HG02623 (cell line): ENCODE data around the gene MCOLN2.
"Not testable (repeated sequence)": the region's sequence is repeated elsewhere in the genome, so short reads cannot be mapped to it uniquely, and the experiment has no call there.

Experiments
- ATAC-seq: cut with Tn5 transposase; IDR thresholded peaks from one replicate; pipeline ENCODE4 v1.9.1; 2021; ENCODE audit warnings: moderate library complexity; ENCODE audit not compliant: unreplicated experiment

MCOLN2 gene

DNA sequence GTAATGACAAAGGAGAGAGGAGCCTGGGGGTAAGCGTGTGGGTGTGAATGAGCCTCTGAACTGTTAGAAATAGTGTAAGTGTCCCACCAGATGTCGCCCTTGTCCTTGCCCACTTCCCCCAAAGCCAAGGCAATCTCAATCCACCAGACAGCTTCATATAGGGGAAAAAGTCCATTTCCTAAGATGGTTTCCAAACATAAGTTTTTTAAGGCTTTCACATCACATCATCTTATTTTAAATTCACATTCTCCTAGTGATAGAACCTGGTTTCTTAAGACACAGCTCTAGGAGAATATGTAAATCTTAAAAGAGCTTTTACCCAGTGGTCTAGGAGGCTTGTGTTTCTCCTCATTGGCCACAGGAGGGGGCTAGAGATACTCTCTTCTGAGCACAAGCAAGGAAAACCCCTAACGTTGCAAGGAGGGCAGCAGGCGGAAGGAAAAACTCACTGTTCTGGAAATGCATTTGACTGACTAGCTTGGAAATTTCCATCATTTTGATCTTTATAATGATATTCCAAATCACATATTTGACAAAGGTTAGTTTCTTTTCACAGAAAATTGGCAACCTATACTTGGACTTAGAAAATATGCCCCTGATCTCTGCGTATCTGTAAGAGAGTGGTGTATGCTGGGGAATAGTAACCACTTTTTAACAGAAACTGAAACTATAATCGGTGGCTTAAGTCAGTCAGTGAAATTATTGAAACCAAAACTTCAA lies 52.0 kb downstream of the MCOLN2 start:
- peak; percentile 79 for ATAC-seq

DNA sequence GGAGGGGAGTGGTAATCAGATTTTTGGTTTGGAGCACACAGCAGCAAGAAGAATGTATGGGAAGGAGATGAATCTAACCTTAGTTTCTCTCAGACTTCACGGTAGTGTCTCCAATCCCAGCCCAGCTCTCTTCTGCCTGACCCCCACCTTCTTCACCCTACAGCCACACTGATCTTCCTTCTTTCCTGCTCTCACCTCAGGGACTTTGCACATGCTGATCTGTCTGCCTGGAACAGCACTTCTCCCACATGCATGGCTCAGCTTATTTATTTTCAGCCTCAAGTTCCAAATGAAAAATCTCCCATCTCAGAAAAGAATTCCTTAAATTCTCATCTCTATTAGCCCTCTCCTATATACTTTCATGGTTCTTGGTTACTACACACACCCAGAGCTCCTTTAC lies 55.1 kb downstream of the MCOLN2 start:
- no peak for ATAC-seq

GRCh38 chr1:84940481-84940880 lies 56.4 kb downstream of the MCOLN2 start:
- ATAC-seq: no peak

GRCh38 chr1:84939761-84940160 lies 57.2 kb downstream of the MCOLN2 start:
- no peak for ATAC-seq

GRCh38 chr1:84939151-84939550 lies 57.8 kb downstream of the MCOLN2 start:
- ATAC-seq: no peak

- ATAC-seq: peak; percentile 64
Measured at GRCh38 chr1:84936116-84936810, 60.6 kb downstream of the MCOLN2 start.

GRCh38 chr1:84933011-84933611 lies 63.8 kb downstream of the MCOLN2 start:
- no peak for ATAC-seq

DNA sequence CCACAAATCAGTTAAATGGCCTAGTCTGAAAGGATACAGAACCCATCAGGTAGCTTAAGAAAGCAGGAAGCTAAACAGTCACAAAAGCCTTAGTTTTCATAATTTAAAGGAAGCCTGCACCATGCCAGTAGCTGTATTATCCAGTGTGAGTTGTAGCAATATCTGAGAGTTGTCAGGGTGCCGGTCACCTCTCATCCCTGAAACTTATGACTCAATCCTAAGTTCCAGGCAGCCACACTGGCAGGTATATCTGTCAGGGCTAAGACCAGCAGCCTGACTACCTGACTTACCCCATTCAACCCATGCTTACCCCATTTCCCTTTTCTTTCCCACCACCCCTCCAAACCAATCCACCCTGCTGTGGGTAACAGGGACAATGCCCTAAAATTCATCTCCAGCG lies 66.1 kb downstream of the MCOLN2 start:
- no peak for ATAC-seq

DNA sequence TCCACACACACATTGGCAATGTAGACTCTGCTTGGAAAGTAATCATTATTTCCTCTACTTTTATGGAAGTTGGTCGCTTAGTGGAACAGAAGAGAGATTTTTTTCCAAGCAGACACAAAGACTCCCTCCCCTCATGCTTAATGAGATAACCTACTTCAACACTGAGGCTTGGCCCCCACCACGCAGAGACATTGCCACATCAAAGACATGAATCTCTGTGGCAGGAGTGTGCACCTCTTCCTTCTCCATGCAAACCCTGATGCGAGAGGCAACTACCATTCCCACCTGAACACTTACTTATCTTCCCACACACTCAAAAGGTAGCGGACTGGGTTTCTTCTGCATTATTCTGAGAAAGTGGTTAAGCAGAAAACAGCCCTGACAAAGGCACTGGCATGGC lies 66.6 kb downstream of the MCOLN2 start:
- no peak for ATAC-seq

GRCh38 chr1:84929581-84929980 lies 67.3 kb downstream of the MCOLN2 start:
- ATAC-seq: no peak

DNA sequence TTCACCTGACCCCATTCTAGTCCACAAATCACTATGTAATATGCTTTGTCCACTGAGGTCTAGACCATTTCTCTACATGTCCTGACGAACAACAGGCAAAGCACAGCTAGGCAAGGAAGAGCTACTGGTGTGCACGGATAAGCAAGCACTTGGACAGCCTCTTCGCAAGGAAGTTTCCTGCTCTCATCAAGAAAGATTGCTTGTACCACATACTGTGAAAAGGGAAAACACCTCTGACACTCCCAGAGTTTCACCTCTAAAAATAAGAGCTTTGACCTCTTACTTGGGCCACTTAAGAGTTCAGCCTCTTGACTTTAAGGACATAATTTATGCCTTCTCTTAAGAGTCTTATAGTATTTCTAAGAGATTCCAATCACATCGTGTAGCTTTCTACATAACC lies 67.9 kb downstream of the MCOLN2 start:
- ATAC-seq: no peak

DNA sequence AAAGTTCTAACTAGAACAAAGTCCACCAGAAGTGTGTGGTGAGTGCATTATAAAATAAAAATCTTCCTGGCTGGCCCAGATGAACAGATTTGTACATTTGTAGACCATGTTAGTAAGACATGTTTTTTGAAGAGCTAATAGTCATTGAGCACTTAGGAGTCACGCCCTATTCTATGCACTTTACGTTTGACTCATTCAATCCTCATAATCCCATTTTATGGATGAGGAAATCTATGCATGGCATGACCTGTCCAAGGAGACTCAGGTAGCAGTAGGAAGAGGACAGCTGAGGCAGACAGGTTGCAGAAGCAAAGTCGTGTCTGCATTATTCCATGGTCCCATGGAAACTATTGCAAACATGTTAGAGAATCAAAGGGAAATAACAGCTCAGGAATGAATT lies 73.6 kb downstream of the MCOLN2 start:
- ATAC-seq: no peak

DNA sequence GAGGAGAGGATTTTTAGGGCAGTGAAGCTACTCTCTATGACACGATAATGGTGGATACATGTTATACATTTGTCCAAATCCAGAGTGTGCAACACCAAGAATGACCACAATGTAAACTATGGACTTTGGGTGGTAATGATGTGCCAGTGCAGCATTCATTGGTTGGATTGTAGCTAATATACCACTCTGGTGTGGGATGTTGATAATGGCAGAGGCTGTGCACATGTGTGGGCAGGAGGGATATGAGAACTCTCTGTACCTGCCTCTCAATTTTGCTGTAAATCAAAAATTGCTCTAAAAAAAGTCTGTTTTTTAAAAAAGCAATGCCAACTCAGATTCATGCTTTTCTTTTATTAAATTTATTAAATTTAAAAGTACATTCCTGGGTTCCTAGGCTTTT lies 76.8 kb downstream of the MCOLN2 start:
- no peak for ATAC-seq

DNA sequence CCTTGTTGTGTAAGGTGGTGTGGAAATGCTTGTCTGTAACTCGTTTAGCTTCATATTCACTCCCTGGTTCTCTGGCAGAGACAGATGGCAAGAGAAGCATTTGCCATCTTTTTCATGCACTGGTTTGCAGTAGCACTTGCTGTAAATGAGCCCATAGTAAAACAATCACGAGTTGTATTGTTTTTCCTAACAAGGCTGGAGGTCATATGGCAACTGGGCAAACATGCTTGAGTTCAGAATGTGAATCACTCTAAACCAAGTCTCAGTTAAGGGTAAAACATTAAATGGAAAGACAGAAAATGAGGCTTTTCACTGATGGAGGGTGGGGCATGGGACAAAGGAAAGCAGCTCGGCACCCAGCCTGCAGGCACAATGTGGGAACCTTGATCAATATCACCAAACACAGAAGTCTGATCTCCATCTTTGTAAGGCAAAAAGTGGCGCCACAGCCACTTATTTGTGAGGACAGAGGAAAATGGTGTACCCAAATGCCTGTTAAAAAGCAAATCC lies 77.4 kb downstream of the MCOLN2 start:
- no peak for ATAC-seq

GRCh38 chr1:84918726-84919336 lies 78.1 kb downstream of the MCOLN2 start:
- ATAC-seq: no peak

DNA sequence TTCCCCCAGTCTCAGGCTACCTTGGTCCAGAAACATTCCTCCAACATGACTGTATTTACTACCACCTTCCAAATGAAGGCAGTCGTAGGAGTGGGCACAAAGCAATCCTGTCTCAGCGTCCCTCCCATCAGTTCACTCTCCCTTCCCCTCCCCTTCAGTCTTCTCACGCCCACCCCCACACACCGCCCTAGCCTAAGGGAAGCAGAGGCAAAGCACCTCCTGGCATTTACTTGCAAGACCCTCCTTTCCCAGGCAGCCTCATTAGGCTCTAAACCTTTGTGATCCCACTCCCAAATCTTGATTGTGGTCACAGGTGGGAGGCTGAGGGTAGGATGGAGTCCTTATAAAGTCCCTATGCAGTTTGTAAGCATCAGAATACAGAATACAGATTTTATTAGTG lies 80.0 kb downstream of the MCOLN2 start:
- no peak for ATAC-seq

- no peak for ATAC-seq
Measured at GRCh38 chr1:84913555-84913892, 83.4 kb downstream of the MCOLN2 start.

DNA sequence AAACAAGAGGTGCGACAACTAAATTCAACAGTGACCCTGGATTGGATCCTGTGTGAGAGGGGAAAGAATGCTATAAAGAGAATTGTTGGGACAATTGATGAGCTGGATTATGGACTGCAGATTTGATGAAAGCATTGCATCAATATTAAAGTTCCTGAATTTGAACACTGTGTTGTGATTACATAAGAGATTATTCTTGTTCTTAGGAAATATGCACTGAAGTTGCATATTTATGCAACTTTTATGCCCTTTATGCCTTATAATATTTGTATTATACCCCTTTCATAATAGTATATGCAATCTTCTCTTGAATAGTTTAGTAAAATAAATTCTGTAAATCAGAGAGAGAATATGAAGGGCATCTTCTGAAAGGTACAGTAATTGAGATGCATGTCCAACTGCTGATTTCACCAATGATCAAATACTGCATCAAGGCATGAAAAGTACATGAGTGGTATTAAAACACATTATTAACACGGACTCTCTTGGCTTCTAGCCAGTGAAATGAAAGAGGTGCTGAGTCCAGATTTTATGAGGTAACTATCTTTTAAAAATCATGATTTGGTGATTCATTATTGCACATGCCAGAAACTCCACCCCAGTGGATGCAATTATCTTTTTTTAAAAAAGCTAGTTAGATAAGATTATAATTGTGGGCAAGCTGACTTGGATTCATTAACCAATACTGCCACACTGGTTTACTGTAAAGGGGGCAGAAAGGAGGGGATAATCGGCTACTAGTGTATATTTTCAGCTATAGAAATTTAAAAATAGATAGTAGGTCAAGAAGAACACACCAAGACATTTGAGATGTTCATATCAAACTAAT lies 84.0 kb downstream of the MCOLN2 start:
- ATAC-seq: no peak

DNA sequence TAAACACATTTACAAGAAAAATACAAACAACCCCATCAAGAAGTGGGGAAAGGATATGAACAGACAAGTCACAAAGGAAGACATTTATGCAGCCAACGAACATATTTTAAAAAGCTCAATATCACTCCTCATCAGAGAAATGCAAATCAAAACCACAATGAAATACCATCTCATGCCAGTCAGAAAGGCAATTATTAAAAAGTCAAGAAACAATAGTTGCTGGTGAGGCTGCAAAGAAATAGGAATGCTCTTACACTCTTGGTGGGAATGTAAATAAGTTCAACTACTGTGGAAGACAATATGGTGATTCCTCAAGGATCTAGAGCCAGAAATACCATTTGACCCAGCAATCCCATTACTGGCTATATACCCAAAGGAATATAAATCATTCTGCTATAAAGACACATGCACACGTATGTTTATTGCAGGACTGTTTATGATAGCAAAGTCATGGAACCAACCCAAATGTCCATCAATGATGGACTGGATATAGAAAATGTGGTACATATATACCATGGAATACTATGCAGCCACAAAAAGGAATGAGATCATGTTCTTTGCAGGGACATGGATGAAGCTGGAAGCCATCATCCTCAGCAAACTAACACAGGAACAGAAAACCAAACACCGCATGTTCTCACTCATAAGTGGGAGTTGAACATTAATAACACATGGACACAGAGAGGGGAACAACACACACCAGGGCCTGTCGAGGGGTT lies 88.0 kb downstream of the MCOLN2 start:
- not testable (repeated sequence) for ATAC-seq

DNA sequence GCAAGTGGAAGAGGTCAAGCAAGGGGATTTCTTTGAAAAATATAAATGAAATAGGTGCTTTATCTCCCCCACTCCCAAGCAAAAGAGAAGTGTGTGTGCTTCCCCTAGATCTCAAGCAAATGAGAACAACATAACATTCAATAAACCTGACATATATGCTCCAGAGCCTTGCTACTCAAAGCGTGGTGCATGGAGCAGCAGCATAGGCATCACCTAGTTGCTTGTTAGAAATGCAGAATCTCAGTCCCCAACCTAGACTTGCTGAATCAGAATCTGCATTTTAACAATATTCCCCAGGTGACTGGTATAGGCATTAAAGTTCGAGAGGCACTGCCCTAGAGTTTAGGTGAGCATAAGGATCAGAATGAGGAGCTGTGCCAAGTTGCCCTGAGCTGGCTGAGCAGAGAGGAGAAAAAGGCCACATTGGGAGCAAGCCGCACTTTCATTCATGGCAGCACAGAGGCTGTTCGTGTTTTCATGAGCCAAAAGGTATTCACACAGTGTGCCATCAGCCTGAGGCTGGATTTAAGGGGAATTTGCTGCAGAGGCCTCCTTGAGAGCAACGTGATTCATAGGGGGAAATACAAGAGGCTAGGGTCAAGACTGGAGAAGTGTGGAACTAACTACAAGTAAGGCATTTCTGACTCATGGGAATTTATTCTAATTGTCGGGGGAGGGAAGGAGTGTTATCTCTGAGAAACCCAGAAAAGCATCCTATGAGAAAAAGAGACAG lies 89.7 kb downstream of the MCOLN2 start:
- no peak for ATAC-seq
